ENCODE data around the gene RFX2.

Gene RFX2

DNA sequence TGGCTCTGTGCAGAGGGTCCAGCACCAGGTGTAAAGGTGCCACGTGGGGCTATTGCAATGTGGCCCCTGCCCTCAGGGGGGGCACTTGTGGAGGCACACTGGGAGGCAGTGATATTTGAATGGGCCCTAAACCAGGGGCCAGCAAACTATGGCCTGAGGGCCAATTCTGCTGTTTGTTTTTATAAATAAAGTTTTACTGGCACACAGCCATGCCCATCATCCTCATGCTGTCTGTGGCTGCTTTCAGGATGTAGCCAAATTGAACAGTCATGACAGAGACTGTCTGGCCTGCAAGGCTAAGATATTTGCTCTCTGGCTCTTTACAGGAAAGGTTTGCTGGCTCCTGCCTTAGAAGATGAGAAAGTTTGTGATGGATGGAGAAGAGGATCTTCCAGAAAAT lies 98.5 kb downstream of the RFX2 start:
- Histone ChIP-seq H3K36me3 (ENCODE audit: insufficient read depth, low read length) (no peaks in the 10 kb centered on the region), H3K79me2 (ENCODE audit: insufficient read depth, low read length) (no peaks in the 10 kb centered on the region), H2AFZ (ENCODE audit: low read length) (no peak overlapping the region), H3K4me2 (ENCODE audit: low read depth, low read length, poor library complexity, severe bottlenecking) (no peak overlapping the region), H4K20me1 (ENCODE audit: insufficient read depth, low read length, poor library complexity, severe bottlenecking) (no peaks in the 10 kb centered on the region), H3K9ac (ENCODE audit: low read depth, low read length, poor library complexity, severe bottlenecking) (no peak overlapping the region), H3F3A (ENCODE audit: low read depth) (no peaks in the 10 kb centered on the region), H3K4me3 (ENCODE audit: low read length, poor library complexity, severe bottlenecking) (no peak overlapping the region), H3K9me3 (ENCODE audit: insufficient read depth, low read depth, low read length) (no peaks in the 10 kb centered on the region), H3K27me3 (ENCODE audit: insufficient read depth, low read length, poor library complexity, severe bottlenecking) (no peaks in the 10 kb centered on the region), H3K4me1 (ENCODE audit: insufficient read depth, low read length, poor library complexity, severe bottlenecking) (no peaks in the 10 kb centered on the region), H3K9me2 (replicated peaks; ENCODE audit: low read depth, low read length) (no peaks in the 10 kb centered on the region)
- TF ChIP-seq EZH2phosphoT487 (IDR thresholded peaks at IDR 0.05; ENCODE audit: borderline replicate concordance) = no peak
- TF ChIP-seq, protein P1, sequence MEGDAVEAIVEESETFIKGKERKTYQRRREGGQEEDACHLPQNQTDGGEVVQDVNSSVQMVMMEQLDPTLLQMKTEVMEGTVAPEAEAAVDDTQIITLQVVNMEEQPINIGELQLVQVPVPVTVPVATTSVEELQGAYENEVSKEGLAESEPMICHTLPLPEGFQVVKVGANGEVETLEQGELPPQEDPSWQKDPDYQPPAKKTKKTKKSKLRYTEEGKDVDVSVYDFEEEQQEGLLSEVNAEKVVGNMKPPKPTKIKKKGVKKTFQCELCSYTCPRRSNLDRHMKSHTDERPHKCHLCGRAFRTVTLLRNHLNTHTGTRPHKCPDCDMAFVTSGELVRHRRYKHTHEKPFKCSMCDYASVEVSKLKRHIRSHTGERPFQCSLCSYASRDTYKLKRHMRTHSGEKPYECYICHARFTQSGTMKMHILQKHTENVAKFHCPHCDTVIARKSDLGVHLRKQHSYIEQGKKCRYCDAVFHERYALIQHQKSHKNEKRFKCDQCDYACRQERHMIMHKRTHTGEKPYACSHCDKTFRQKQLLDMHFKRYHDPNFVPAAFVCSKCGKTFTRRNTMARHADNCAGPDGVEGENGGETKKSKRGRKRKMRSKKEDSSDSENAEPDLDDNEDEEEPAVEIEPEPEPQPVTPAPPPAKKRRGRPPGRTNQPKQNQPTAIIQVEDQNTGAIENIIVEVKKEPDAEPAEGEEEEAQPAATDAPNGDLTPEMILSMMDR (conservative IDR thresholded peaks at IDR 0.05; ENCODE audit: low read length) = no peak

DNA sequence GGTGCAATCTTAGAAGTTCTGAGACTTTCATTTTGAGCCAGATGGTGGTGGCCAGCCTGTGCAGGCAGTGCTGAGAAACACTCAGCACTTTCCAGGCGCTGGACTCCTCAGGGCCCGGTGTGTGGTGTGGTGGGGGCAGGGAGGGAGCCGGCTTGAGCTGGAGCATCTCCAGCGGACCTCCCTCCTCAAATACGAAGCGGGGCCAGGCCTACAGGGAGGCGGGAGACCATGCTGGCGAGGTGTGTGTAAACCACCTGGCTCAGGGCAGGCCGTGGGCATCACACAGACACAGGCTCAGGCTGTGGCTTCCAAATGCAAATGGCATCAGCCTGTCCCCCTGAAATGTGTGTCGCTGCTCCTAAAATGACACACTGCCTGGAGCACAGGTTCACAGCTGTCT lies 99.1 kb downstream of the RFX2 start:
- H3K9ac ChIP-seq (ENCODE audit: low read depth, low read length, poor library complexity, severe bottlenecking) = no peak overlapping the region
- no peaks in the 10 kb centered on the region for H3K79me2 ChIP-seq (ENCODE audit: insufficient read depth, low read length)
- H3K9me2 ChIP-seq (replicated peaks; ENCODE audit: low read depth, low read length) = no peaks in the 10 kb centered on the region
- H3K9me3 ChIP-seq (ENCODE audit: insufficient read depth, low read depth, low read length) = no peaks in the 10 kb centered on the region
- no peaks in the 10 kb centered on the region for H4K20me1 ChIP-seq (ENCODE audit: insufficient read depth, low read length, poor library complexity, severe bottlenecking)
- H2AFZ ChIP-seq (ENCODE audit: low read length) = no peak overlapping the region
- no peaks in the 10 kb centered on the region for H3F3A ChIP-seq (ENCODE audit: low read depth)
- H3K4me2 ChIP-seq (ENCODE audit: low read depth, low read length, poor library complexity, severe bottlenecking) = no peak overlapping the region
- H3K36me3 ChIP-seq (ENCODE audit: insufficient read depth, low read length) = no peaks in the 10 kb centered on the region
- TF ChIP-seq, protein P1 (conservative IDR thresholded peaks at IDR 0.05; ENCODE audit: low read length) = no peak
- TF ChIP-seq EZH2phosphoT487 (IDR thresholded peaks at IDR 0.05; ENCODE audit: borderline replicate concordance) = no peak
- no peaks in the 10 kb centered on the region for H3K27me3 ChIP-seq (ENCODE audit: insufficient read depth, low read length, poor library complexity, severe bottlenecking)
- no peaks in the 10 kb centered on the region for H3K4me1 ChIP-seq (ENCODE audit: insufficient read depth, low read length, poor library complexity, severe bottlenecking)
- no peak overlapping the region for H3K4me3 ChIP-seq (ENCODE audit: low read length, poor library complexity, severe bottlenecking)

DNA sequence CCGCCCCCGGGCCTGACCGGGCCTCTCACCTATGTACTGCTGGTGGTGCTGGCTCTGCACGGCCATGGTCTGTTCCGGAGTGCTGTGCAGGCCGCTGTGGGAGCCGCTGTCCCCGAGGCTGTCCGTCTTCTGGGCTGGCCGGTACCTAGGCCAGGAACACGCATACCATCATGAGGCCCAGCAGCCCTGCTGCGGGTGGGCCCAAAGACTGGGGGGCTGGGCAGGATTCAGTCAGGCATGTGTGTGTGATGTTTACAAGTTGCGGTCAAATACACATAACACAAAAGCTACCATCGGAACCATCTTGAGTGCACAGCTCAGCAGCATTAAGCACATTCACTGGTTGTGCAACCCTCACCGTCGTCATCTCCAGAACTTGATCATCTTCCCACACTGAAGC lies 100.2 kb downstream of the RFX2 start:
- Histone ChIP-seq H3K36me3 (ENCODE audit: insufficient read depth, low read length) (no peaks in the 10 kb centered on the region), H3F3A (ENCODE audit: low read depth) (no peaks in the 10 kb centered on the region), H3K9ac (ENCODE audit: low read depth, low read length, poor library complexity, severe bottlenecking) (no peak overlapping the region), H3K9me3 (ENCODE audit: insufficient read depth, low read depth, low read length) (no peaks in the 10 kb centered on the region), H3K4me1 (ENCODE audit: insufficient read depth, low read length, poor library complexity, severe bottlenecking) (no peaks in the 10 kb centered on the region), H3K27me3 (ENCODE audit: insufficient read depth, low read length, poor library complexity, severe bottlenecking) (no peaks in the 10 kb centered on the region), H3K4me2 (ENCODE audit: low read depth, low read length, poor library complexity, severe bottlenecking) (no peak overlapping the region), H3K79me2 (ENCODE audit: insufficient read depth, low read length) (no peaks in the 10 kb centered on the region), H3K9me2 (replicated peaks; ENCODE audit: low read depth, low read length) (no peaks in the 10 kb centered on the region), H4K20me1 (ENCODE audit: insufficient read depth, low read length, poor library complexity, severe bottlenecking) (no peaks in the 10 kb centered on the region), H3K4me3 (ENCODE audit: low read length, poor library complexity, severe bottlenecking) (no peak overlapping the region), H2AFZ (ENCODE audit: low read length) (no peak overlapping the region)
- TF ChIP-seq, protein P1 (conservative IDR thresholded peaks at IDR 0.05; ENCODE audit: low read length) = no peak
- no peak for TF ChIP-seq EZH2phosphoT487 (IDR thresholded peaks at IDR 0.05; ENCODE audit: borderline replicate concordance)

Measured in Loucy (cell line).